GM18505 (cell line): ENCODE data around the gene KSR2.
"Not testable (repeated sequence)": the region's sequence is repeated elsewhere in the genome, so short reads cannot be mapped to it uniquely, and the experiment has no call there.

ENCODE experiments used
- ATAC-seq: cut with Tn5 transposase; IDR thresholded peaks from one replicate; pipeline ENCODE4 v1.9.1; 2021; ENCODE audit not compliant: unreplicated experiment
- POLR2A ChIP-seq: IDR thresholded peaks from 4 replicates; pipeline ENCODE4 v1.6.1; 2011; ENCODE audit warnings: borderline replicate concordance; ENCODE audit not compliant: insufficient read depth, insufficient read length; ENCODE audit errors: extremely low read depth

KSR2 gene

GRCh38 chr12:117661471-117661870 is 307.3 kb downstream of the KSR2 start:
- ATAC-seq: no peak
- TF ChIP-seq POLR2A: no peak

- no peak for ATAC-seq
Measured at GRCh38 chr12:117660896-117661295, 307.9 kb downstream of the KSR2 start.

GRCh38 chr12:117658226-117658625 is 310.6 kb downstream of the KSR2 start:
- no peak for TF ChIP-seq POLR2A
- no peak for ATAC-seq

More at GRCh38 chr12:117660896-117661295, 307.9 kb downstream of the KSR2 start:
- no peak for TF ChIP-seq POLR2A

- no peak for TF ChIP-seq POLR2A
- ATAC-seq: no peak
Measured at GRCh38 chr12:117649796-117650195, 319.0 kb downstream of the KSR2 start.

GRCh38 chr12:117646520-117646919 is 322.3 kb downstream of the KSR2 start:
- no peak for TF ChIP-seq POLR2A
- no peak for ATAC-seq

- no peak for TF ChIP-seq POLR2A
- no peak for ATAC-seq
Measured at GRCh38 chr12:117645473-117645872, 323.3 kb downstream of the KSR2 start.

GRCh38 chr12:117643971-117644370 is 324.8 kb downstream of the KSR2 start:
- no peak for TF ChIP-seq POLR2A
- ATAC-seq: no peak

- ATAC-seq: no peak
- no peak for TF ChIP-seq POLR2A
Measured at GRCh38 chr12:117641885-117642284, 326.9 kb downstream of the KSR2 start.

GRCh38 chr12:117640511-117640910 is 328.3 kb downstream of the KSR2 start:
- no peak for ATAC-seq
- TF ChIP-seq POLR2A: no peak

- TF ChIP-seq POLR2A: no peak
- no peak for ATAC-seq
Measured at GRCh38 chr12:117629454-117629853, 339.3 kb downstream of the KSR2 start.

- not testable (repeated sequence) for ATAC-seq
Measured at GRCh38 chr12:117628711-117629110, 340.1 kb downstream of the KSR2 start.

GRCh38 chr12:117622741-117623140 is 346.0 kb downstream of the KSR2 start:
- no peak for ATAC-seq
- no peak for TF ChIP-seq POLR2A

- ATAC-seq: no peak
Measured at GRCh38 chr12:117622087-117622486, 346.7 kb downstream of the KSR2 start.

GRCh38 chr12:117607778-117608177 is 361.0 kb downstream of the KSR2 start:
- no peak for ATAC-seq
- TF ChIP-seq POLR2A: no peak

More at GRCh38 chr12:117622087-117622486, 346.7 kb downstream of the KSR2 start:
- no peak for TF ChIP-seq POLR2A

- no peak for TF ChIP-seq POLR2A
- ATAC-seq: no peak
Measured at GRCh38 chr12:117606945-117607344, 361.8 kb downstream of the KSR2 start.
